ENCODE measurements around the gene DENND11. TPM values are rescaled to one million over a fixed set of nuclear protein-coding genes. Genes with fewer than 3 reads are reported as not detected.

Gene DENND11
- total and polyA plus RNA-seq, 9 of the 15 experiments (the other 6 are each of a cell fraction or from before 2014, with no cell fraction given): 0.07 to 1.1 (median 0.36) TPM

- no peak for TF ChIP-seq ZC3H8 (IDR thresholded peaks at IDR 0.05)
- peak; percentile 87 for TF ChIP-seq ATF3 (IDR thresholded peaks at IDR 0.05)
- no peak for TF ChIP-seq ATF3 (CRISPR knock-in tag; conservative IDR thresholded peaks at IDR 0.05)
- TF ChIP-seq TEAD4 (IDR thresholded peaks at IDR 0.05; ENCODE audit: low read length): no peak
- TF ChIP-seq TEAD4 (CRISPR knock-in tag; IDR thresholded peaks at IDR 0.05; ENCODE audit: borderline replicate concordance): no peak
- TF ChIP-seq SLC30A9 (CRISPR knock-in tag; IDR thresholded peaks at IDR 0.05): no peak
- no peak for TF ChIP-seq MBD2 (IDR thresholded peaks at IDR 0.05; ENCODE audit: borderline replicate concordance, low read depth)
- no peak for TF ChIP-seq TAF9B (IDR thresholded peaks at IDR 0.05; ENCODE audit: partially characterized antibody)
- no peak for TF ChIP-seq EGR1 (conservative IDR thresholded peaks at IDR 0.05)
- no peak for TF ChIP-seq ARID3B (CRISPR knock-in tag; IDR thresholded peaks at IDR 0.05; ENCODE audit: borderline replicate concordance)
Observed at GRCh38 chr7:141712603-141713255, 10.8 kb upstream of the DENND11 start (continued).
